CD8-positive, alpha-beta memory T cell (primary cell): ENCODE data around the gene RGS8. TPM values are rescaled to one million over a fixed set of nuclear protein-coding genes. Genes with fewer than 3 reads are reported as not detected.

Source experiments
- CTCF ChIA-PET: fragments of 350-600 bp; sonication (Branson Sonifier 250); formaldehyde crosslinking; loops from one replicate; lab custom pipeline; 2021; ENCODE audit warnings: antibody characterized with exemption; lab: Charles Lee
- POLR2A ChIA-PET: fragments of 350-600 bp; sonication (Branson Sonifier 250); formaldehyde crosslinking; loops from one replicate; lab custom pipeline; 2021; ENCODE audit warnings: antibody characterized with exemption; lab: Charles Lee
- DNase-seq, 5 donors: peaks; one replicate each; pipeline versions ENCODE4 v3.0.0 to v3.0.0-alpha.2; 2020 to 2022; ENCODE audit warnings: mixed read lengths in 1 of 5
- H3K27ac ChIP-seq: one replicate; pipeline ENCODE4 v1.7.0; 2013; ENCODE audit warnings: low read depth, mild to moderate bottlenecking, low read length, moderate library complexity
- H3K27me3 ChIP-seq: 2 replicates; pipeline ENCODE4 v1.7.0; 2013; ENCODE audit warnings: low read length, mild to moderate bottlenecking; ENCODE audit not compliant: insufficient read depth, poor library complexity, severe bottlenecking
- H3K36me3 ChIP-seq: 2 replicates; pipeline ENCODE4 v1.7.0; 2013; ENCODE audit warnings: mild to moderate bottlenecking, low read length, moderate library complexity; ENCODE audit not compliant: insufficient read depth
- H3K4me1 ChIP-seq: 2 replicates; pipeline ENCODE4 v1.7.0; 2013; ENCODE audit warnings: mild to moderate bottlenecking, low read length, moderate library complexity; ENCODE audit not compliant: insufficient read depth
- H3K4me3 ChIP-seq: 2 replicates; pipeline ENCODE4 v1.7.0; 2013; ENCODE audit warnings: mild to moderate bottlenecking, low read length
- H3K9me3 ChIP-seq: 2 replicates; pipeline ENCODE4 v1.7.0; 2013; ENCODE audit warnings: mild to moderate bottlenecking, low read length
- H3K27ac Mint-ChIP-seq, 8 donors: one replicate each; pipeline ENCODE4 v1.8.0; 2020 to 2021; ENCODE audit warnings: mixed read lengths in 8 of 8, mild to moderate bottlenecking in 6 of 8, inconsistent platforms in 3 of 8, moderate library complexity in 3 of 8
- H3K27me3 Mint-ChIP-seq, 2 donors: one replicate each; pipeline ENCODE4 v1.8.0; 2020 to 2021; ENCODE audit warnings: mixed read lengths in 2 of 2, mild to moderate bottlenecking in 1 of 2, moderate library complexity in 1 of 2
- H3K36me3 Mint-ChIP-seq, 3 donors: one replicate each; pipeline ENCODE4 v1.8.0; 2020 to 2021; ENCODE audit warnings: mixed read lengths in 3 of 3, inconsistent platforms in 1 of 3, mild to moderate bottlenecking in 1 of 3
- H3K4me1 Mint-ChIP-seq, 3 donors: one replicate each; pipeline ENCODE4 v1.8.0; 2020 to 2021; ENCODE audit warnings: mixed read lengths in 3 of 3, inconsistent platforms in 1 of 3, mild to moderate bottlenecking in 1 of 3
- H3K4me3 Mint-ChIP-seq, 7 donors: one replicate each; pipeline ENCODE4 v1.8.0; 2020 to 2021; ENCODE audit warnings: mixed read lengths in 7 of 7, mild to moderate bottlenecking in 6 of 7, moderate library complexity in 4 of 7, inconsistent platforms in 2 of 7
- H3K9me3 Mint-ChIP-seq, 5 donors: one replicate each; pipeline ENCODE4 v1.8.0; 2020 to 2022; ENCODE audit warnings: mixed read lengths in 5 of 5, mild to moderate bottlenecking in 3 of 5, moderate library complexity in 2 of 5, inconsistent platforms in 1 of 5
- polyA plus RNA-seq: library from polyadenylated mRNA; unstranded; fragments of 300-500 nt; fragmentation: Illumina TruSeq; gene quantifications from one replicate; pipeline ENCODE4 v1.2.3, GENCODE V29; 2021
- total RNA-seq, 2 experiments: library from RNA; stranded (reverse); gene quantifications; one replicate each; pipeline ENCODE4 v1.2.3, GENCODE V29; 2021

The RGS8 gene
- total and polyA plus RNA-seq, 3 experiments from 2014 or later: not detected

DNA sequence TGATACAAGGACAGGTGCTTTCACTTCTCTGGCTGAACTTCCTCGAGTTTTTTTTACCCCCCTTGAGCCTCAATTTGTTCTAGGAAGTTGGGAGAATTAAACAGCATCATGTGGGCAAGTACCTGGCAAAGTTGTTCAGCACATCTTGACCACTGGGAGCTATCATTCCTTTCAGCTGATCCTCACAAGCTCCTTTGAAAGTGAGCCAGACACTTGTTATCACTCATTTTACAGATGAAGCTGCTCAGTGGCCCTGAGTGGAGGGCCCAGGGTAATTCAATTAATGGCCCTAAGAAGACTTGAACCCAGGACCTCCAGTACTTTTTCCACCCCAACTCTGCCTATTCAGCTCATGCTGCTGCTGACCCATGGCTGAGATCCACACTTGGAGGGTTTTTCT is 2.0 kb downstream of the RGS8 start:
- Histone ChIP-seq H3K9me3 (no peaks in the 10 kb centered on the region), H3K4me1 (no peaks in the 10 kb centered on the region), H3K27ac (no peak overlapping the region), H3K4me3 (no peak overlapping the region), H3K27me3 (no peaks in the 10 kb centered on the region), H3K36me3 (no peaks in the 10 kb centered on the region)
- ChIA-PET POLR2A (no interaction called here), CTCF (no interaction called here)
- Mint-ChIP-seq H3K4me3 (no peak overlapping the region), H3K9me3 (no peaks in the 10 kb centered on the region), H3K27ac (no peak overlapping the region), H3K36me3 (no peaks in the 10 kb centered on the region), H3K27me3 (peaks cover 5 to 26% of the 10 kb centered on the region in 2 donors), H3K4me1 (no peaks in the 10 kb centered on the region)
- no peak for DNase-seq

DNA sequence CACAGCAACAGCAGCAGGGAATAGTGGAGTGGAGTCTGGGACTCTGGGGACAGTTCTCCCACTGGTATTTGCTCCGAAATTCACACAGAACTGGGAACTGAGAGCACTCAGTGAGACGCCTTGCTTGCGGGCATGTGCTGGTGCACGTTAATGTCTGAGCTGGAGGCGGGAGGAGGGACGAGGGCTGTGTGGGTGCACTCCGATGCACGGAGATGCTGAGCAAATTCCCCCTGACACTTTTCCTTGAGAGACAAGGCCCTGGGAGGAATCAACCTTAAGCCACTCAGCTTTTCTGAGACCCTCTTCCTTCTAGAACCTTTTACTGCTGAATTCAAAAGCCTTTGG is 2.8 kb downstream of the RGS8 start:
- ChIA-PET CTCF (no interaction called here), POLR2A (no interaction called here)
- peaks cover 5 to 25% of the 10 kb centered on the region in 2 donors for H3K27me3 Mint-ChIP-seq
- Histone ChIP-seq H3K4me1 (no peaks in the 10 kb centered on the region), H3K27me3 (no peaks in the 10 kb centered on the region), H3K36me3 (no peaks in the 10 kb centered on the region), H3K27ac (no peak overlapping the region), H3K9me3 (no peaks in the 10 kb centered on the region), H3K4me3 (no peak overlapping the region)
- H3K9me3 Mint-ChIP-seq: no peaks in the 10 kb centered on the region
- DNase-seq: no peak
- H3K4me3 Mint-ChIP-seq: no peak overlapping the region
- no peak overlapping the region for H3K27ac Mint-ChIP-seq
- H3K4me1 Mint-ChIP-seq: no peaks in the 10 kb centered on the region
- no peaks in the 10 kb centered on the region for H3K36me3 Mint-ChIP-seq

DNA sequence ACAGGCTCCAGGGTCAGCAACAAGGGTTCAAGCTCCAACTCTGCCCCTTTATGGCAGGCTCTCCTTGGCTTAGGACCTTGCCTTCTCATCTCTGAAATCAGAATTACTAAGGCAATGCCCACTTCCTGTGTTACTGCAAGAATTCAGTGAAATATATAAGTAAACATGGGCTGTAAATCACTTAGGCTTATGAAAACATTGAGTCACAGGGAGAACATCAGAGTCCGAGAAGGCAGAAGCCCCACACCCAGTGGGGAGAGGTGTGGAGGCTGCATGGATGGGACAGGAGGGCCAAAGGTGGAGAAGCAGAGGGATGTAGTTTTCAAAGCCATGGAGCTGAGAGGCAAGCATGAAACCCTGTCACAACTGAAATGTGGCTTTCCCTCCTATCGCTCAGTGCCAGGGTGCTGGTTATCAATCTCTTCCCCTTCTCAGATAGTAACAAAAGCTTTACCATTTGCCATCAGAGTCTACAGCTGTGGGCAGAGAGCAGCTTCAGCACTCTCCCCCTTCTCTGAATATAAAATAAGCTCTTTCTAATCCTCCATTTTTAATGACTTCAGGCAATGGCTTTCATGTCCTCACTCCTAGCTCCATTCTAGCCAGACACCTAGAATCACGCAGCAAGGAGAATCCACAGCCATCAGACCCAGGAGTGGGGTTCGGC is 3.4 kb downstream of the RGS8 start:
- no peak for DNase-seq
- H3K4me3 Mint-ChIP-seq: no peak overlapping the region
- H3K27me3 ChIP-seq: no peaks in the 10 kb centered on the region
- H3K27ac Mint-ChIP-seq: no peak overlapping the region
- H3K9me3 ChIP-seq: no peaks in the 10 kb centered on the region
- H3K4me3 ChIP-seq: no peak overlapping the region
- peaks cover 5 to 25% of the 10 kb centered on the region in 2 donors for H3K27me3 Mint-ChIP-seq
- no peaks in the 10 kb centered on the region for H3K4me1 ChIP-seq
- no peak overlapping the region for H3K27ac ChIP-seq
- POLR2A ChIA-PET: no interaction called here
- H3K9me3 Mint-ChIP-seq: no peaks in the 10 kb centered on the region
- H3K36me3 ChIP-seq: no peaks in the 10 kb centered on the region
- no peaks in the 10 kb centered on the region for H3K4me1 Mint-ChIP-seq
- CTCF ChIA-PET: no interaction called here
- H3K36me3 Mint-ChIP-seq: no peaks in the 10 kb centered on the region

DNA sequence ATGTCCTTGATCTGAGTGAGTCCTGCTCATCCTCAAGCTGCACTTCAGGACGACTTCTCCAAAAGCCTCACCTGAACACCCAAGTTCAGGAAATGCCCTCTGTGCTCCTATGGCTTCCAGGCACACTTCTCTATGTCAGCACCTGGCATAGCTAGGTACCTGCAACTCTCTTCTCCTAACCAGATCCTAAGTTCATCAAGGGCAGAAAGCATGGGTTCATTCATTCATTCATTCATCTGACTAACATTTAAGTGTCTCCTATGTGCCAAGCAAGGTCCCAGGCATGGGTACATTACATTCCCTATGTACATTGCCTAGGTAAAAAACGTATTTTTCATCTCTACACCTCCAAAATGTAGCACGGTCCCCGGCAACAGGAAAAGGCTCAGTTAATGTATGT is 4.0 kb downstream of the RGS8 start:
- H3K27me3 ChIP-seq: no peaks in the 10 kb centered on the region
- H3K9me3 ChIP-seq: no peaks in the 10 kb centered on the region
- no peaks in the 10 kb centered on the region for H3K9me3 Mint-ChIP-seq
- peak overlapping the region in 1 of 8 donors; percentile 31 for H3K27ac Mint-ChIP-seq
- ChIA-PET POLR2A (no interaction called here), CTCF (no interaction called here)
- H3K27ac ChIP-seq: no peak overlapping the region
- no peaks in the 10 kb centered on the region for H3K36me3 ChIP-seq
- H3K4me3 ChIP-seq: no peak overlapping the region
- no peaks in the 10 kb centered on the region for H3K4me1 Mint-ChIP-seq
- H3K4me1 ChIP-seq: no peaks in the 10 kb centered on the region
- peaks cover 5 to 27% of the 10 kb centered on the region in 2 donors for H3K27me3 Mint-ChIP-seq
- DNase-seq: no peak
- H3K4me3 Mint-ChIP-seq: no peak overlapping the region
- H3K36me3 Mint-ChIP-seq: no peaks in the 10 kb centered on the region

DNA sequence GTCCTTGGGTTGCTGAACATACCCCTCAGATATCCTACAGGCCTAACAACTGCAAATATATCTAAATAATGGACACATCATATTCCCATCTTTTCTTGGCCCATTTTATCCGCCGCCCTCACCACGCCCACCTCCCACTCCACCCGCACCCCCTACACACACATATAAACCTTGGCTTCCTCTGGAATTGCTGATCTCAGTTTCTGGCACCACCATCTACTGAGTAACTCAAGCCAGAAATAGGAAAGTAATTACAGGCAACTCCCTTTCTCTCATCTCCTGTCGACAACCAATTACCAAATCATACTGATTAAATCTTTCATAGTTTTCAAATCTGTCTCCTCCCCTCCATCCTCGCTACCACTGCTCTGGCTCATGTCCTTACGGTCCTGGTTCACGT is 4.7 kb downstream of the RGS8 start:
- ChIA-PET POLR2A (no interaction called here), CTCF (no interaction called here)
- Histone ChIP-seq H3K27me3 (no peaks in the 10 kb centered on the region), H3K27ac (no peak overlapping the region), H3K4me3 (no peak overlapping the region), H3K4me1 (no peaks in the 10 kb centered on the region), H3K9me3 (no peaks in the 10 kb centered on the region), H3K36me3 (no peaks in the 10 kb centered on the region)
- Mint-ChIP-seq H3K36me3 (no peaks in the 10 kb centered on the region), H3K4me3 (no peak overlapping the region), H3K27ac (peak overlapping the region in 1 of 8 donors; percentile 34), H3K4me1 (no peaks in the 10 kb centered on the region), H3K9me3 (no peaks in the 10 kb centered on the region), H3K27me3 (peaks cover 8 to 34% of the 10 kb centered on the region in 2 donors)
- no peak for DNase-seq

DNA sequence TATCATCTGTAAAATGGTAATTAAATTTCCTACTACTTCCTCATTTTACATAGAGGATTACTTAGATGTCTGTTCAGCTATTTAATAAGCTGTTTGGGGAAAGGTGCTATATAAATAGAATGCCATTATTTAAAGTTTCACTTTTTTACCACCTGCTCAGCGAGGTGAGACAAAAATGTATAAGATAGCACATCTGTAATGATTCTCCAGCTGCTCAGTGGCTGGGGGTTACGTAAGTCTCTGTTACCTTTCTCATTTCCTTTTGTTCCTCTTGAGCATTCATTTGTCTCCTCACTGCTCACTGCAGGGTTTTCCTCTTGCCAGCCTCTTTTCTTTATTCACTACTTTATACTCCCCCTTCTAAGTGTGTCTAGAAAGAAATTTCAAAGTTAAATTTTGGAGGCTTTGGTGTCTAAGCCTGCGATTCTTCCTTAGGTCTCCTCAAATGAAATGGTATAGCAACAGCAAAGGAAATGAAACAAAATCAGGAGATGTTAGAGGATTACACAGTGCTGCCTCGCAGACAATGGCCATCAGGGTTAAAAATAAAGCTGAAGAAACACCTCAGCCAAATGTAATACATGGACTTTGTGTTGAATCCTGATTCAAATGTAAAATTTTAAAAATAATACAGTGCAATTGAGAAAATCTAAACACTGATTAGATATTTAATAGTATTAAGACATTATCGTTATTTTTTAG is 6.8 kb downstream of the RGS8 start:
- CTCF ChIA-PET: no interaction called here
- Mint-ChIP-seq H3K27ac (no peak overlapping the region), H3K9me3 (no peaks in the 10 kb centered on the region), H3K36me3 (no peaks in the 10 kb centered on the region), H3K4me3 (no peak overlapping the region), H3K27me3 (peaks cover 11 to 22% of the 10 kb centered on the region in 2 donors), H3K4me1 (no peaks in the 10 kb centered on the region)
- Histone ChIP-seq H3K4me1 (no peaks in the 10 kb centered on the region), H3K36me3 (no peaks in the 10 kb centered on the region), H3K9me3 (no peaks in the 10 kb centered on the region), H3K27ac (no peak overlapping the region), H3K4me3 (no peak overlapping the region), H3K27me3 (no peaks in the 10 kb centered on the region)
- POLR2A ChIA-PET: no interaction called here
- no peak for DNase-seq

DNA sequence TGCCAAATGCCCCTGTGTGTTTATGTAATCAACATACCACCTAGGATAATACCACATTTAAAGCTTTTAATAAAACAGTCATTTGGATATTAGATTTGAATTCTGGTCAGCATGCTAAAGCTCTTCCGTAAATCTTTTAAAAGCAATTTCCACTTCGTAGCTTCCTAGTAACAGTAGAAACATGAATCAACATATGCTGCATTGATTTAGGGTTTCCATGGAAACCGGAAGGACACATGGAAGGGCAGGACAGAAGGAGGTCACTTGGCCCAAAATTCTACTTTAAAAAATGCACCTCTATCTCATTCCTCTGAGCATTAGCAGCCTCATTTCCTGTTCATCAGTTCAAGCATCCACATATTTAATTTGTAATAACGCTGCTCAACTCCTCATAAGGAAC is 8.1 kb downstream of the RGS8 start:
- ChIA-PET POLR2A (no interaction called here), CTCF (no interaction called here)
- Histone ChIP-seq H3K9me3 (no peaks in the 10 kb centered on the region), H3K27me3 (no peaks in the 10 kb centered on the region), H3K27ac (no peak overlapping the region), H3K4me1 (no peaks in the 10 kb centered on the region), H3K36me3 (no peaks in the 10 kb centered on the region), H3K4me3 (no peak overlapping the region)
- no peaks in the 10 kb centered on the region for H3K9me3 Mint-ChIP-seq
- H3K36me3 Mint-ChIP-seq: no peaks in the 10 kb centered on the region
- no peaks in the 10 kb centered on the region for H3K4me1 Mint-ChIP-seq
- H3K4me3 Mint-ChIP-seq: no peak overlapping the region
- DNase-seq: no peak
- no peak overlapping the region for H3K27ac Mint-ChIP-seq
- peaks cover 15 to 28% of the 10 kb centered on the region in 2 donors for H3K27me3 Mint-ChIP-seq

DNA sequence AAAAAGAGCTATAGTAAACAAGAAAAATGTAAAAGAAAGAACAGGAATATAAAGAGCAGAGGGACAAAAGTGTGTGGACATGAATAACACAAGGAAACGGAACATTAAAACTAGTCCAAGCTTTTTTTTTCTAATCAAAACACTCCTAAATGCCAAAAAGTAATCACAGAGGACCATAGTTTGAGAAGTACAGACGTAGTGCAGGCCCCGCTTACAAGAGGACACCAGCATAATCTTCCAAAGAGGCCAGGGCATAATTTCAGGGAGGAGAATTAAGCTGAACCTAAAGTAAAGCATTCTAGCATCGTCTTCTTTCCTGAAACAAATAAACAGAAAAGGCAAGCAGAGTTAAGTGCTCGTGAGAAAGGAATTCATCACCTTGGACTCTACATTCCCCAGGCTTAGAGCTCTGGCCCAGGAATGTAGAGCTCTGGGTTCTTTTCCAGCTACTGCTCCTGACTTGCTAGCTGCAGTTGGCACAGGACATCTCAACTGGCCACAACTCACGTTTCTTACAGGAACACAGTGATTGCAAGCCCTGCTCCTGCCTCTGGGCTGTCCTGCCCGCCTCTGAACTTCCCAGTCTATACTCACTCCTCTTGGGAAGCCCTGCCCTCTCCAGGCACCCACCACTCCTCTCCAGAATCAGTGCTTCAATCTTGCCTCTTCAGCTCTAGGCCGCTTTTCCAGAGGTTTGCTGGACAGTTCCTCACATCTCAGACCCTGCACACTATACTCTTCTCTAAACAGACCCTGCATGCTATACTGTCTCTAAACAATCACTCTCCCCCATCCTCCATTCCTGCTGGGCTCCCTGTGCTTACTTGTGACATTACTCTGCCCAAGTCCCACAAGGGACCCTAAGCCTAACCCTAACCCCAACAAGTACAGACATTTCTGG is 9.8 kb downstream of the RGS8 start:
- POLR2A ChIA-PET: no interaction called here
- no peak overlapping the region for H3K4me3 ChIP-seq

More for the DNA sequence above, 9.8 kb downstream of the RGS8 start:
- no peak for DNase-seq
- no peak overlapping the region for H3K4me3 Mint-ChIP-seq
- no peaks in the 10 kb centered on the region for H3K4me1 Mint-ChIP-seq
- H3K27ac ChIP-seq: no peak overlapping the region
- no peaks in the 10 kb centered on the region for H3K9me3 Mint-ChIP-seq
- H3K27ac Mint-ChIP-seq: no peak overlapping the region
- CTCF ChIA-PET: no interaction called here
- H3K27me3 ChIP-seq: no peaks in the 10 kb centered on the region
- H3K36me3 Mint-ChIP-seq: no peaks in the 10 kb centered on the region
- no peaks in the 10 kb centered on the region for H3K4me1 ChIP-seq
- H3K27me3 Mint-ChIP-seq: peaks cover 13 to 26% of the 10 kb centered on the region in 2 donors
- H3K36me3 ChIP-seq: no peaks in the 10 kb centered on the region
- H3K9me3 ChIP-seq: no peaks in the 10 kb centered on the region
